Adrenal gland (tissue), 5 donors: ENCODE data around the gene HCRT.

Experiments used
- CTCF ChIP-seq, 6 experiments: fragments of 450-650 bp in 4 of 6; fragments of 200-600 bp in 2 of 6; sonication (generic) in 1 of 6; IDR thresholded peaks; 1 replicate in 5 of 6; 2 replicates in 1 of 6; pipeline versions ENCODE4 v1.5.1 to v1.8.0; 2016 to 2021; ENCODE audit warnings: antibody characterized with exemption in 6 of 6, mild to moderate bottlenecking in 2 of 6, moderate library complexity in 1 of 6
- POLR2A ChIP-seq, 2 donors: fragments of 450-650 bp; IDR thresholded peaks; one replicate each; pipeline ENCODE4 v1.6.1; 2017; ENCODE audit warnings: antibody characterized with exemption in 2 of 2, mild to moderate bottlenecking in 2 of 2, moderate library complexity in 1 of 2
- donor health status: DM: no; HTN: no; CAD: no.

- TF ChIP-seq POLR2A (IDR thresholded peaks at IDR 0.05) (no peak), CTCF (IDR thresholded peaks at IDR 0.05) (no peak)
These were observed 17.4 kb downstream of the HCRT start for GRCh38 chr17:42167807-42168206.
